CD14-positive monocyte (primary cell): Measurements from ENCODE around the gene CLEC2B. TPM values are rescaled to one million over a fixed set of nuclear protein-coding genes. Genes with fewer than 3 reads are reported as not detected.

Experiments used
- DNase-seq, 3 donors: peaks; one replicate each; pipeline ENCODE4 v3.0.0-alpha.2; 2011 to 2022
- H2AFZ ChIP-seq: 2 replicates; pipeline ENCODE4 v1.6.0; 2012; ENCODE audit warnings: mild to moderate bottlenecking, low read depth, low read length, inconsistent platforms; ENCODE audit not compliant: insufficient read depth, poor library complexity, severe bottlenecking
- H3K27ac ChIP-seq, 2 donors: 1 replicate in 1 of 2; 2 replicates in 1 of 2; pipeline ENCODE4 v1.5.1; 2012 to 2013; ENCODE audit warnings: low read length in 2 of 2, control low read depth in 1 of 2, inconsistent platforms in 1 of 2, low read depth in 1 of 2, mild to moderate bottlenecking in 1 of 2
- H3K27me3 ChIP-seq, 2 donors: one replicate each; pipeline versions ENCODE4 v1.6.0 to v1.6.1; 2011 to 2013; ENCODE audit warnings: low read length in 2 of 2; ENCODE audit not compliant: control insufficient read depth in 2 of 2, insufficient read depth in 2 of 2
- H3K36me3 ChIP-seq, 2 donors: replicated peaks in 1 of 2; 1 replicate in 1 of 2; 2 replicates in 1 of 2; pipeline versions ENCODE4 v1.5.1 to v1.6.1; 2012 to 2013; ENCODE audit warnings: low read length in 2 of 2, control low read depth in 1 of 2, inconsistent platforms in 1 of 2, mild to moderate bottlenecking in 1 of 2; ENCODE audit not compliant: insufficient read depth in 2 of 2, control insufficient read depth in 1 of 2
- H3K4me1 ChIP-seq, 2 donors: 1 replicate in 1 of 2; 2 replicates in 1 of 2; pipeline versions ENCODE4 v1.5.1 to v1.6.1; 2012 to 2013; ENCODE audit warnings: low read length in 2 of 2, control low read depth in 1 of 2, inconsistent platforms in 1 of 2, mild to moderate bottlenecking in 1 of 2, moderate library complexity in 1 of 2; ENCODE audit not compliant: insufficient read depth in 2 of 2, control insufficient read depth in 1 of 2
- H3K4me2 ChIP-seq: replicated peaks from 2 replicates; pipeline ENCODE3; 2012; ENCODE audit warnings: low read length, moderate library complexity, mild to moderate bottlenecking; ENCODE audit not compliant: poor library complexity, severe bottlenecking; ENCODE audit errors: extremely low read depth
- H3K4me3 ChIP-seq, 3 experiments: fragments of 200-600 bp in 1 of 3; sonication (generic) in 1 of 3; replicated peaks in 1 of 3; 1 replicate in 2 of 3; 2 replicates in 1 of 3; pipeline ENCODE4 v1.5.1; 2011 to 2013; ENCODE audit warnings: low read length in 3 of 3, mild to moderate bottlenecking in 3 of 3, control low read depth in 2 of 3, low read depth in 2 of 3, inconsistent platforms in 1 of 3, moderate library complexity in 1 of 3
- H3K79me2 ChIP-seq: 2 replicates; pipeline ENCODE4 v1.6.0; 2012; ENCODE audit warnings: mild to moderate bottlenecking, control low read depth, inconsistent platforms, low read length, moderate library complexity; ENCODE audit not compliant: insufficient read depth
- H3K9ac ChIP-seq: 2 replicates; pipeline ENCODE4 v1.6.0; 2017; ENCODE audit warnings: low read length, mild to moderate bottlenecking; ENCODE audit not compliant: insufficient read depth, poor library complexity, severe bottlenecking
- H3K9me3 ChIP-seq, 2 donors: replicated peaks in 1 of 2; 1 replicate in 1 of 2; 2 replicates in 1 of 2; pipeline versions ENCODE4 v1.5.1 to v1.6.1; 2012 to 2013; ENCODE audit warnings: low read length in 2 of 2, control low read depth in 1 of 2; ENCODE audit not compliant: control insufficient read depth in 1 of 2, insufficient read depth in 1 of 2
- H4K20me1 ChIP-seq: 2 replicates; pipeline ENCODE4 v1.6.0; 2012; ENCODE audit warnings: mild to moderate bottlenecking, low read length, control low read depth, moderate library complexity; ENCODE audit not compliant: insufficient read depth
- H3K27ac Mint-ChIP-seq, 7 donors: one replicate each; pipeline ENCODE4 v1.8.0; 2020; ENCODE audit warnings: mild to moderate bottlenecking in 7 of 7, mixed read lengths in 7 of 7, moderate library complexity in 6 of 7, inconsistent platforms in 2 of 7
- H3K27me3 Mint-ChIP-seq, 3 donors: one replicate each; pipeline ENCODE4 v1.8.0; 2021 to 2022; ENCODE audit warnings: low read depth in 3 of 3, mild to moderate bottlenecking in 3 of 3, mixed read lengths in 3 of 3, moderate library complexity in 3 of 3, inconsistent platforms in 1 of 3
- H3K36me3 Mint-ChIP-seq, 2 donors: one replicate each; pipeline ENCODE4 v1.8.0; 2020; ENCODE audit warnings: mixed read lengths in 2 of 2, inconsistent platforms in 1 of 2, mild to moderate bottlenecking in 1 of 2
- H3K4me1 Mint-ChIP-seq: one replicate; pipeline ENCODE4 v1.8.0; 2020; ENCODE audit warnings: mild to moderate bottlenecking, mixed read lengths
- H3K4me3 Mint-ChIP-seq, 2 donors: one replicate each; pipeline ENCODE4 v1.8.0; 2020; ENCODE audit warnings: mild to moderate bottlenecking in 2 of 2, mixed read lengths in 2 of 2, moderate library complexity in 1 of 2
- H3K9me3 Mint-ChIP-seq, 7 donors: one replicate each; pipeline ENCODE4 v1.8.0; 2020 to 2022; ENCODE audit warnings: mixed read lengths in 7 of 7, mild to moderate bottlenecking in 6 of 7, moderate library complexity in 6 of 7, inconsistent platforms in 2 of 7
- CTCF ChIP-seq: fragments of 200-600 bp; IDR thresholded peaks from one replicate; pipeline ENCODE4 v1.8.0; 2022; ENCODE audit warnings: antibody characterized with exemption, mild to moderate bottlenecking
- WGBS: methylation state at CpG from one replicate; pipeline ENCODE4 v1.1.5; 2013; ENCODE audit warnings: missing lambda C conversion rate; ENCODE audit not compliant: insufficient coverage; 5-methylcytosine and 5-hydroxymethylcytosine counted together
- intact Hi-C, 2 donors: fragments of 100-400 bp; cut with micrococcal nuclease; formaldehyde crosslinking; loops; one replicate each; pipeline versions ENCODE4 v1.15.0 to v1.15.1; 2023
- polyA plus RNA-seq, 3 donors: library from polyadenylated mRNA; depleted of rRNA in 1 of 3; unstranded in 2 of 3; stranded (reverse) in 1 of 3; fragments of 300-500 nt in 2 of 3; fragments of >200 nt in 1 of 3; fragmentation: Illumina TruSeq in 2 of 3; gene quantifications; 1 replicate in 2 of 3; 2 replicates in 1 of 3; pipeline ENCODE4 v1.2.3, GENCODE V29; 2012 to 2021

CLEC2B gene
- polyA plus RNA-seq, 3 donors = 52.1 to 80.3 (median 59.4) TPM

- Mint-ChIP-seq H3K4me3 (no peak overlapping the region), H3K36me3 (no peaks in the 10 kb centered on the region), H3K9me3 (peaks cover 0 to 4% (median 0%) of the 10 kb centered on the region in 7 donors), H3K27me3 (peaks cover 0 to 1% (median 1%) of the 10 kb centered on the region in 3 donors), H3K4me1 (no peaks in the 10 kb centered on the region), H3K27ac (no peak overlapping the region)
- Histone ChIP-seq H3K4me1 (no peaks in the 10 kb centered on the region), H3K36me3 (no peaks in the 10 kb centered on the region), H3K27ac (no peak overlapping the region), H3K9me3 (no peaks in the 10 kb centered on the region), H3K79me2 (no peaks in the 10 kb centered on the region), H3K4me2 (no peak overlapping the region), H3K9ac (no peak overlapping the region), H2AFZ (no peak overlapping the region), H3K4me3 (no peak overlapping the region), H4K20me1 (no peaks in the 10 kb centered on the region), H3K27me3 (no peaks in the 10 kb centered on the region)
- intact Hi-C loops = no loop called here
- DNase-seq = no peak
- no CpG with 5 or more reads among the region's 4 CpGs for WGBS
- no peak for TF ChIP-seq CTCF
Observed at GRCh38 chr12:9888665-9889273, 19.6 kb upstream of the CLEC2B start.

GRCh38 chr12:9883175-9883574 is 14.0 kb upstream of the CLEC2B start:
- no peak overlapping the region for H3K4me2 ChIP-seq
- H4K20me1 ChIP-seq = no peaks in the 10 kb centered on the region
- no peaks in the 10 kb centered on the region for H3K9me3 ChIP-seq
- H3K27me3 Mint-ChIP-seq = peaks cover 0 to 1% (median 0%) of the 10 kb centered on the region in 3 donors
- no peak overlapping the region for H2AFZ ChIP-seq
- no peak for TF ChIP-seq CTCF
- H3K27ac ChIP-seq = no peak overlapping the region
- no peak overlapping the region for H3K27ac Mint-ChIP-seq
- peaks cover 0 to 3% (median 0%) of the 10 kb centered on the region in 7 donors for H3K9me3 Mint-ChIP-seq
- no peaks in the 10 kb centered on the region for H3K4me1 Mint-ChIP-seq
- H3K36me3 ChIP-seq = no peaks in the 10 kb centered on the region
- no peaks in the 10 kb centered on the region for H3K36me3 Mint-ChIP-seq
- H3K27me3 ChIP-seq = no peaks in the 10 kb centered on the region
- no peak overlapping the region for H3K9ac ChIP-seq
- no peaks in the 10 kb centered on the region for H3K79me2 ChIP-seq
- H3K4me1 ChIP-seq = no peaks in the 10 kb centered on the region
- H3K4me3 ChIP-seq = no peak overlapping the region
- H3K4me3 Mint-ChIP-seq = no peak overlapping the region
- DNase-seq = no peak
- intact Hi-C loops = no loop called here
